Trophoblast cell (in vitro differentiated cells and primary cell): ENCODE measurements around the gene ZBTB7B.

Source experiments
- DNase-seq, 2 donors: peaks; one replicate each; pipeline ENCODE4 v3.0.0-alpha.2; 2016
- H2AFZ ChIP-seq: 2 replicates; pipeline ENCODE4 v1.6.1; 2013; ENCODE audit warnings: low read length, moderate library complexity, mild to moderate bottlenecking; ENCODE audit not compliant: insufficient read depth, poor library complexity
- H2AK5ac ChIP-seq: 2 replicates; pipeline ENCODE4 v1.6.1; 2013; ENCODE audit warnings: mild to moderate bottlenecking, low read length
- H2BK120ac ChIP-seq: 2 replicates; pipeline ENCODE4 v1.6.1; 2013; ENCODE audit warnings: low read length, mild to moderate bottlenecking, moderate library complexity; ENCODE audit not compliant: insufficient read depth, poor library complexity
- H2BK12ac ChIP-seq: 2 replicates; pipeline ENCODE4 v1.6.1; 2013; ENCODE audit warnings: mild to moderate bottlenecking, low read length, moderate library complexity
- H2BK5ac ChIP-seq: 2 replicates; pipeline ENCODE4 v1.6.1; 2013; ENCODE audit warnings: low read length, low read depth, moderate library complexity, mild to moderate bottlenecking; ENCODE audit not compliant: poor library complexity
- H3K14ac ChIP-seq: 2 replicates; pipeline ENCODE4 v1.6.1; 2013; ENCODE audit warnings: mild to moderate bottlenecking, low read length
- H3K18ac ChIP-seq: 2 replicates; pipeline ENCODE4 v1.6.1; 2013; ENCODE audit warnings: mild to moderate bottlenecking, low read length
- H3K23ac ChIP-seq: 2 replicates; pipeline ENCODE4 v1.6.1; 2013; ENCODE audit warnings: low read length
- H3K27ac ChIP-seq: 2 replicates; pipeline ENCODE4 v1.5.1; 2013; ENCODE audit warnings: low read depth, mild to moderate bottlenecking, inconsistent platforms, low read length, moderate library complexity
- H3K27me3 ChIP-seq: 2 replicates; pipeline ENCODE4 v1.6.1; 2013; ENCODE audit warnings: inconsistent platforms, mild to moderate bottlenecking, low read length, moderate library complexity; ENCODE audit not compliant: insufficient read depth
- H3K36me3 ChIP-seq, 2 experiments: 1 replicate in 1 of 2; 2 replicates in 1 of 2; pipeline ENCODE4 v1.6.1; 2013; ENCODE audit warnings: low read length in 2 of 2, mild to moderate bottlenecking in 2 of 2, moderate library complexity in 1 of 2; ENCODE audit not compliant: insufficient read depth in 2 of 2, control insufficient read depth in 1 of 2
- H3K4ac ChIP-seq: 2 replicates; pipeline ENCODE4 v1.6.1; 2013; ENCODE audit warnings: low read depth, mild to moderate bottlenecking, low read length, moderate library complexity
- H3K4me1 ChIP-seq, 2 experiments: 1 replicate in 1 of 2; 2 replicates in 1 of 2; pipeline ENCODE4 v1.6.1; 2013; ENCODE audit warnings: low read length in 2 of 2, mild to moderate bottlenecking in 2 of 2, moderate library complexity in 1 of 2; ENCODE audit not compliant: insufficient read depth in 2 of 2, control insufficient read depth in 1 of 2
- H3K4me2 ChIP-seq: 2 replicates; pipeline ENCODE4 v1.6.1; 2013; ENCODE audit warnings: inconsistent platforms, mild to moderate bottlenecking, low read length, moderate library complexity
- H3K4me3 ChIP-seq: 2 replicates; pipeline ENCODE4 v1.5.1; 2013; ENCODE audit warnings: mild to moderate bottlenecking, low read depth, low read length, inconsistent platforms
- H3K79me1 ChIP-seq: one replicate; pipeline ENCODE4 v1.6.1; 2013; ENCODE audit warnings: low read length
- H3K79me2 ChIP-seq: 2 replicates; pipeline ENCODE4 v1.6.1; 2013; ENCODE audit warnings: low read length, mild to moderate bottlenecking; ENCODE audit not compliant: control insufficient read depth, insufficient read depth, poor library complexity
- H3K9ac ChIP-seq: 2 replicates; pipeline ENCODE4 v1.6.1; 2013; ENCODE audit warnings: mild to moderate bottlenecking, low read length
- H3K9me3 ChIP-seq: 2 replicates; pipeline ENCODE4 v1.6.1; 2013; ENCODE audit warnings: low read depth, mild to moderate bottlenecking, control low read depth, inconsistent platforms, low read length; ENCODE audit not compliant: insufficient read depth
- H4K12ac ChIP-seq: 2 replicates; pipeline ENCODE4 v1.6.1; 2013; ENCODE audit warnings: low read depth, mild to moderate bottlenecking, low read length, moderate library complexity
- H4K8ac ChIP-seq: 2 replicates; pipeline ENCODE4 v1.6.1; 2013; ENCODE audit warnings: low read depth, mild to moderate bottlenecking, low read length, moderate library complexity
- H4K91ac ChIP-seq: one replicate; pipeline ENCODE4 v1.6.1; 2013; ENCODE audit warnings: low read depth, mild to moderate bottlenecking, low read length, moderate library complexity
- WGBS: extraction: QIAGEN DNeasy Blood & Tissue Kit; methylation state at CpG from one replicate; pipeline ENCODE4 v1.1.7; 2013; ENCODE audit warnings: missing lambda C conversion rate; ENCODE audit not compliant: insufficient read length, insufficient coverage; ENCODE audit errors: extremely low coverage; 5-methylcytosine and 5-hydroxymethylcytosine counted together

The ZBTB7B gene

DNA sequence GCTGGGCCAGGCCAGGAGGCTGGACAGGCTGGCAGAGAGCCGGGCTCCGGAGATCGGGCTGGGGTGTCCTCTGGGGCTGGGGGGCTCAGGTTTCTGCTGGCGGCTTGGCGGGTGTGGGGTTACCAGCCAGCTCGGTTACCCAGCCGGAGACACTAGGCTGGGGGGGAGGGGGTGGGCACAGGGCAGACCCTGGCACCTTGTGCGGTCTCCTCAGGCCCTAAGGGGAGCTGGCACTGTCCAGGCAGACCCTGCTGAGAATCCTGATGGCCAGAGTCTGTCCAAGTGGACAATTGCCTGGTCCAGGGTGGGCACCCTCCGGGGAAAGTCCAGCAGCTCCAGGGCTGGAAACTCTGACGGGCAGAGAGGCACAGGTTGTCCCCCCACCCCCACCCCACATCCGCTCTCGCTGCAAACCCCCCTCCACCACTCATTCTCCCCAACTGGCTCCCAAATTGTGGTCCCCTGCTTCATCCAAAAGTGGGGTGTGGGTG lies 6.7 kb downstream of the ZBTB7B start:
- Histone ChIP-seq H3K4me2 (no peak overlapping the region), H3K9ac (no peak overlapping the region), H2AK5ac (no peak overlapping the region), H4K8ac (peak overlapping the region; percentile 39), H2BK12ac (no peak overlapping the region), H2BK5ac (no peak overlapping the region), H3K27ac (no peak overlapping the region), H3K4me1 (peaks cover 13 to 20% of the 10 kb centered on the region in 2 experiments), H3K79me2 (peaks cover 5% of the 10 kb centered on the region), H3K9me3 (no peaks in the 10 kb centered on the region), H3K79me1 (peaks cover 2% of the 10 kb centered on the region), H3K14ac (no peak overlapping the region), H3K4me3 (no peak overlapping the region), H3K4ac (peak overlapping the region; percentile 31), H2AFZ (no peak overlapping the region), H3K36me3 (peaks cover 9 to 15% of the 10 kb centered on the region in 2 experiments), H3K18ac (no peak overlapping the region), H3K23ac (no peak overlapping the region), H4K91ac (peak overlapping the region; percentile 30), H3K27me3 (no peaks in the 10 kb centered on the region), H2BK120ac (no peak overlapping the region), H4K12ac (no peak overlapping the region)
- no CpG with 5 or more reads among the region's 12 CpGs for WGBS
- no peak for DNase-seq

DNA sequence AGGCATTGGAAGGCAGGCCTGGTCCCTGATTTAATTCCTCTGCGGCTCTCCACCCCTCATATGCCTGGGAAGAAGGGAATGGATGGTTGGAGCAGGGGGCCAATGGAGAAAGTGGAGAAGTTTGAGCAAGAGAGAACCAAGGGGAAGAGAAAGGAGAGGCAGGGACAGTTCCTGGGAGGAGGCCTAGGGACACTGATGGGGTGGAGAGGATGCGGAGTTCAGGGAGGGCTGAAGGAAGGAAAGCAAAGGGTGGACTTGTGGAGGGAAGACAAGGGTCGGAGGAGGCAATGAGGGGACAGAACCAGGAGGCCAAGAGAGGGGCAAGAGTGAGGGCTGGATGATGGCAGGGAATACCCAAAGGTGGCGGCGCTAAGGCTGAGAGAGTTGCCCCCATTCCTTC lies 7.1 kb downstream of the ZBTB7B start:
- Histone ChIP-seq H4K12ac (no peak overlapping the region), H4K8ac (no peak overlapping the region), H3K4me2 (no peak overlapping the region), H2AFZ (no peak overlapping the region), H2BK120ac (no peak overlapping the region), H2BK12ac (no peak overlapping the region), H4K91ac (no peak overlapping the region), H3K79me1 (no peaks in the 10 kb centered on the region), H3K27ac (no peak overlapping the region), H3K9me3 (no peaks in the 10 kb centered on the region), H3K9ac (no peak overlapping the region), H3K4me1 (peaks cover 11 to 20% of the 10 kb centered on the region in 2 experiments), H3K18ac (no peak overlapping the region), H3K27me3 (no peaks in the 10 kb centered on the region), H3K36me3 (peaks cover 12 to 20% of the 10 kb centered on the region in 2 experiments), H3K23ac (no peak overlapping the region), H2BK5ac (no peak overlapping the region), H3K4me3 (no peak overlapping the region), H2AK5ac (no peak overlapping the region), H3K14ac (no peak overlapping the region), H3K4ac (peak overlapping the region; percentile 1), H3K79me2 (peaks cover 3% of the 10 kb centered on the region)
- no peak for DNase-seq
- WGBS: no CpG with 5 or more reads among the region's 5 CpGs

DNA sequence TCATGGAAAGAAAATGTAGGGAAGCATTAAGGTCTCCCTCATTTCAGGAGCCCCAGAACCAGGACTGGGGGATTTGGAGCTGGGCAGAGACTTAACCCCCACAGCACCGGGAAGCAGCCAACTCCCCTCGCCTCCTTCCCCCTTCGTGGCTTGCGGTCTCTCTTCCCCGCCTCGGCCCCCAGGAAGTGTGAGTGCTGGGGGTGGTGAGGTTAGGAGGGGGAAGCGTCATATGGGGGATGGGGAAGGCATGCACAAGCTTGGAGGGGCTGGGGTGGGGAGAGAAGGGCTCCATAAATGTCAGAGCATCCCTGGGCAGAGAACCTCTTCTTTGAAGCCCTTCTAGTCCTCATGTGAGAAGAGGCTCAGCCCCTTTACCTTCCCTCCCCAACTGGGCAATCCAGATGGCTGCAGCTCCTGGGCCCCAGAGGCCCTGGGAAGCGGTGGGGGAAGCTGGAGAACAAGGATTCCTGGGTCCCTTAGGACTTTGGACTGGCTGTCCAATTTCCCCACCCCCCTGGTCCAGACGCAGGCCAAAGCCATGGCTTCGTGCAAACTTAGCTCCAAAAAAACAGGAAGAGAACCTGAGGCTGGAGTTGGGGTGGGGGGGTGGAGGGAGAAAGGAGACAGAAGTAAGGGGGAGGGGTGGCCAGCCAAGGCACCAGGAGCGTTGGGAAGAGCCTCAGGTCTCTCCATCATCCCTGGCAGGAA lies 7.8 kb downstream of the ZBTB7B start:
- peaks cover 3% of the 10 kb centered on the region for H3K79me2 ChIP-seq
- H4K12ac ChIP-seq: no peak overlapping the region
- no peak overlapping the region for H4K91ac ChIP-seq
- H2AK5ac ChIP-seq: no peak overlapping the region
- no peak overlapping the region for H4K8ac ChIP-seq
- WGBS: no CpG with 5 or more reads among the region's 11 CpGs
- no peak for DNase-seq
- H3K36me3 ChIP-seq: peaks cover 18 to 26% of the 10 kb centered on the region in 2 experiments
- H3K23ac ChIP-seq: no peak overlapping the region
- no peak overlapping the region for H2BK12ac ChIP-seq
- no peak overlapping the region for H2BK120ac ChIP-seq
- H2AFZ ChIP-seq: no peak overlapping the region
- H3K4ac ChIP-seq: no peak overlapping the region
- H3K9me3 ChIP-seq: no peaks in the 10 kb centered on the region
- H3K9ac ChIP-seq: no peak overlapping the region
- H3K4me1 ChIP-seq: peaks cover 11 to 20% of the 10 kb centered on the region in 2 experiments
- no peaks in the 10 kb centered on the region for H3K27me3 ChIP-seq
- no peak overlapping the region for H2BK5ac ChIP-seq
- H3K4me3 ChIP-seq: no peak overlapping the region
- H3K79me1 ChIP-seq: no peaks in the 10 kb centered on the region
- no peak overlapping the region for H3K14ac ChIP-seq
- no peak overlapping the region for H3K18ac ChIP-seq
- H3K27ac ChIP-seq: no peak overlapping the region
- H3K4me2 ChIP-seq: no peak overlapping the region

DNA sequence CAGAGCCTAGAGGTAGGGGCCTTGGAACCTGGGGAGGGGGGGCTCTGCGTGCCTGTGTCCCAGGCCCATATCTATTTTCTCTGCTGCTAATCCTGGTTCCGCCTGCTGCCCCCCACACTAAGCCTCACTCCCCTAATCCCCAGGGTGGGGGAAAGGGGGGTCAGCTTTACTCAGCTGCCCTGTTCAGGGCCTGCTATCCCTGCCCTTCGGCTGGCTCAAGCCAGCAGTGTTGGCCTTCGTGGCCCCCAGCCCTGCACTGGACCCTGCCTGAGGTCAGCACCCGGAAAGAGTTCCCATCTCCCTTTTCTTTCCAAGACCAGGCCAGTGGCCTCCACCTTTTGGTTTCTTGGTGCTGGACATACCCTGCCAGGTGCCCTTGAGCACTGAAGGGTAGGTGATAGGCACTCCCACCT lies 8.4 kb downstream of the ZBTB7B start:
- DNase-seq: no peak
- Histone ChIP-seq H3K14ac (no peak overlapping the region), H3K9ac (no peak overlapping the region), H3K27ac (no peak overlapping the region), H3K79me2 (peaks cover 3% of the 10 kb centered on the region), H3K4me1 (peaks cover 11 to 20% of the 10 kb centered on the region in 2 experiments), H2BK5ac (no peak overlapping the region), H3K4me2 (no peak overlapping the region), H3K36me3 (peaks cover 24 to 32% of the 10 kb centered on the region in 2 experiments), H2AK5ac (no peak overlapping the region), H2BK120ac (no peak overlapping the region), H2AFZ (no peak overlapping the region), H4K91ac (no peak overlapping the region), H3K27me3 (no peaks in the 10 kb centered on the region), H2BK12ac (no peak overlapping the region), H4K8ac (no peak overlapping the region), H3K23ac (no peak overlapping the region), H3K4me3 (no peak overlapping the region), H3K79me1 (no peaks in the 10 kb centered on the region), H3K18ac (no peak overlapping the region), H3K4ac (peak overlapping the region; percentile 43), H3K9me3 (no peaks in the 10 kb centered on the region), H4K12ac (no peak overlapping the region)
- no CpG with 5 or more reads among the region's 5 CpGs for WGBS
